PC-3 (cell line): ENCODE measurements around the gene TRABD. TPM values are rescaled to one million over a fixed set of nuclear protein-coding genes. Genes with fewer than 3 reads are reported as not detected.

ENCODE experiments used
- ATAC-seq: fragments of 200-7000 bp; cut with Tn5 transposase; 2 replicates; pipeline ENCODE4 v1.9.1; 2020; ENCODE audit warnings: mild to moderate bottlenecking, moderate library complexity
- BruUV-seq: library from RNA; stranded (reverse); fragments of 400-500 nt; replicated peaks from 2 replicates; lab custom pipeline; 2021; lab: Mats Ljungman, UMichigan
- CTCF ChIA-PET: fragments of 300-600 bp; sonication (Branson Sonifier 250); formaldehyde crosslinking; loops from one replicate; lab custom pipeline; 2022; ENCODE audit warnings: antibody characterized with exemption; lab: Charles Lee
- POLR2A ChIA-PET: fragments of 300-600 bp; sonication (Branson Sonifier 250); formaldehyde crosslinking; loops from one replicate; lab custom pipeline; 2022; ENCODE audit warnings: antibody characterized with exemption; ENCODE audit not compliant: unreplicated experiment; lab: Charles Lee
- DNase-seq: peaks from one replicate; pipeline ENCODE4 v3.0.0-alpha.2; 2015
- H2AFZ ChIP-seq: fragments of 300-600 bp; sonication (generic); 2 replicates; pipeline ENCODE4 v1.6.0; 2016; ENCODE audit warnings: antibody characterized with exemption, low read length
- H3F3A ChIP-seq: fragments of 300-600 bp; sonication (generic); one replicate; pipeline ENCODE4 v1.6.0; 2017; ENCODE audit warnings: antibody characterized with exemption, low read length, control low read depth, mild to moderate bottlenecking; ENCODE audit not compliant: unreplicated experiment
- H3K27ac ChIP-seq: fragments of 300-600 bp; sonication (generic); 2 replicates; pipeline ENCODE4 v1.5.1; 2016; ENCODE audit warnings: mild to moderate bottlenecking, low read length
- H3K27me3 ChIP-seq: fragments of 300-600 bp; sonication (generic); 2 replicates; pipeline ENCODE4 v1.6.1; 2016; ENCODE audit warnings: low read length, mixed read lengths
- H3K36me3 ChIP-seq: fragments of 300-600 bp; sonication (generic); 2 replicates; pipeline ENCODE4 v1.6.1; 2016; ENCODE audit warnings: low read depth, mixed run types, low read length, mixed read lengths
- H3K4me1 ChIP-seq: fragments of 300-600 bp; sonication (generic); 2 replicates; pipeline ENCODE4 v1.5.1; 2016; ENCODE audit warnings: low read length; ENCODE audit not compliant: insufficient read depth
- H3K4me2 ChIP-seq: fragments of 300-600 bp; sonication (generic); 2 replicates; pipeline ENCODE4 v1.6.0; 2016; ENCODE audit warnings: low read length
- H3K4me3 ChIP-seq: fragments of 300-600 bp; sonication (generic); 2 replicates; pipeline ENCODE4 v1.5.1; 2016; ENCODE audit warnings: mild to moderate bottlenecking, low read length, mixed read lengths
- H3K79me2 ChIP-seq: fragments of 300-600 bp; sonication (generic); 2 replicates; pipeline ENCODE4 v1.6.1; 2017; ENCODE audit warnings: low read length, mixed read lengths
- H3K9ac ChIP-seq: fragments of 300-600 bp; sonication (generic); 2 replicates; pipeline ENCODE4 v1.6.0; 2016; ENCODE audit warnings: mild to moderate bottlenecking, low read length
- H3K9me2 ChIP-seq: fragments of 300-600 bp; sonication (generic); replicated peaks from 2 replicates; pipeline ENCODE4 v1.6.1; 2016; ENCODE audit warnings: mixed run types, low read length, mixed read lengths
- H3K9me3 ChIP-seq: fragments of 300-600 bp; sonication (generic); 2 replicates; pipeline ENCODE4 v1.6.1; 2016; ENCODE audit warnings: low read length, mixed read lengths
- H4K20me1 ChIP-seq: fragments of 300-600 bp; sonication (generic); 2 replicates; pipeline ENCODE4 v1.6.1; 2016; ENCODE audit warnings: low read length, mixed read lengths
- EZH2 ChIP-seq: fragments of 300-600 bp; sonication (generic); IDR thresholded peaks from one replicate; pipeline ENCODE4 v1.6.1; 2017; ENCODE audit warnings: antibody characterized with exemption, mild to moderate bottlenecking, low read length; ENCODE audit not compliant: unreplicated experiment
- EZH2phosphoT487 ChIP-seq: fragments of 300-600 bp; sonication (generic); IDR thresholded peaks from 2 replicates; pipeline ENCODE4 v1.6.1; 2018; ENCODE audit warnings: mild to moderate bottlenecking, antibody characterized with exemption, low read length, borderline replicate concordance
- intact Hi-C: fragments of 100-400 bp; cut with micrococcal nuclease; formaldehyde crosslinking; loops from 2 replicates; pipeline ENCODE4 v1.9.0; 2023
- total RNA-seq: library from RNA; depleted of rRNA; stranded (reverse); fragments of >200 nt; gene quantifications from 2 replicates; pipeline ENCODE4 v1.2.3, GENCODE V29; 2014
- TF ChIP-seq, protein P1 (sequence below): fragments of 300-600 bp; sonication (generic); conservative IDR thresholded peaks from 2 replicates; pipeline ENCODE4 v1.5.1; 2017; ENCODE audit warnings: antibody characterized with exemption, low read depth, mild to moderate bottlenecking, low read length

Gene TRABD
- total RNA-seq, 1 experiment from 2014 or later: 53.4 TPM

DNA sequence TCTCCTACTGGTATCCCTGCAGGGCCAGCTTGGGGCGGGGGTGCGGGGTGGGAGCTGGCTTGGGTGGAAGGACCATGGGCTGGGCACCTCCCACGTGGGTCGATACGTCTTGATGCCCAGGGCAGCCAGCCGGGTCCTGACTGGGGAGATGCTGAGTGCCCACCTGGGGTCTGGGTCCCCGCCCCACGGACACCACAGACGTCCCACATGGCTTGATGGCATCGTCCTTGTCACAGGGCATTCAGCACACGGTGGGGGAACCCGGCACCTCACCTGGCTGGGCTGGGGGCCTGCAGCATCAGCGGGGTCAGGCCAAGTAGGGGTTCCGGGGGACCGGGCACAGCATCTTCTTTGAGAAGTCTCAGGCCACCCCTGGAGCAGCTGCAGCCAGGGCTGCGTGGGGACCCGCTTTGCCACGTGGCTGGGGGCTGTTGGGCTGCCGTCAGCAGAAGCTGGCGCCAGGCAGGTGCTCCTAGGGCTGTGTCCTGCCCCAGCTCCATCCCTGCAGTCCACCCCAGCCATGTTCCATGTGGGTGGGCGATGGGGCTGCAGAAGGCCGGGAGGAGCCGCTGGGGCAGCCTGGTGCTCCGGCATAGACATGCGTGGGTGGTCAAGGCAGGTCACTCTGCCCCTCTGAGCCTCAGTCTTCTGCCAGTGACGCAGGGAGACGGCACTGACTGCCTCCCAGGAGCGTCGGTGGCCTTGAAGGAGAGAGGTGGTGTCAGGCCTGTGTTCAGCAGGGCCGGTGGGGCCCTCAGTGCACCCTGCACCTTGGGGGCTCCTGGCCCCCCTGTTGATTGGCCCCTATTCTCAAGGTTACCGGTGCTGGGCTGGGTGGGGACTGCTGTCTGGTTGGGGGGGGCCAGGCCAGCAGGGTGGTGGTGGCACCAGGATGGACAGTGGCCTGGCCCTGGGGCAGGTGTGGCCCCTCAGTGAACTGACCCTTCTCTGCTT, 23.5 kb downstream of the TRABD start:
- H3K9me2 ChIP-seq: no peaks in the 10 kb centered on the region
- BruUV-seq: no TSS peak
- H3F3A ChIP-seq: no peaks in the 10 kb centered on the region
- no peaks in the 10 kb centered on the region for H3K4me1 ChIP-seq
- no peak overlapping the region for H3K4me3 ChIP-seq
- no peak overlapping the region for H3K27ac ChIP-seq
- ATAC-seq (peak; percentile 16; the same call in 1 of the 2 replicates), DNase-seq (no peak)
- H3K9ac ChIP-seq: no peak overlapping the region
- H2AFZ ChIP-seq: no peak overlapping the region
- H4K20me1 ChIP-seq: no peaks in the 10 kb centered on the region
- TF ChIP-seq EZH2: no peak
- no peak for TF ChIP-seq EZH2phosphoT487
- TF ChIP-seq, protein P1, sequence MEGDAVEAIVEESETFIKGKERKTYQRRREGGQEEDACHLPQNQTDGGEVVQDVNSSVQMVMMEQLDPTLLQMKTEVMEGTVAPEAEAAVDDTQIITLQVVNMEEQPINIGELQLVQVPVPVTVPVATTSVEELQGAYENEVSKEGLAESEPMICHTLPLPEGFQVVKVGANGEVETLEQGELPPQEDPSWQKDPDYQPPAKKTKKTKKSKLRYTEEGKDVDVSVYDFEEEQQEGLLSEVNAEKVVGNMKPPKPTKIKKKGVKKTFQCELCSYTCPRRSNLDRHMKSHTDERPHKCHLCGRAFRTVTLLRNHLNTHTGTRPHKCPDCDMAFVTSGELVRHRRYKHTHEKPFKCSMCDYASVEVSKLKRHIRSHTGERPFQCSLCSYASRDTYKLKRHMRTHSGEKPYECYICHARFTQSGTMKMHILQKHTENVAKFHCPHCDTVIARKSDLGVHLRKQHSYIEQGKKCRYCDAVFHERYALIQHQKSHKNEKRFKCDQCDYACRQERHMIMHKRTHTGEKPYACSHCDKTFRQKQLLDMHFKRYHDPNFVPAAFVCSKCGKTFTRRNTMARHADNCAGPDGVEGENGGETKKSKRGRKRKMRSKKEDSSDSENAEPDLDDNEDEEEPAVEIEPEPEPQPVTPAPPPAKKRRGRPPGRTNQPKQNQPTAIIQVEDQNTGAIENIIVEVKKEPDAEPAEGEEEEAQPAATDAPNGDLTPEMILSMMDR: no peak
- no peaks in the 10 kb centered on the region for H3K9me3 ChIP-seq
- ChIA-PET CTCF (no interaction called here), POLR2A (no interaction called here)
- intact Hi-C loops: no loop called here
- H3K4me2 ChIP-seq: no peak overlapping the region
- H3K36me3 ChIP-seq: no peaks in the 10 kb centered on the region; the same call in 1 of the 2 replicates
- no peaks in the 10 kb centered on the region for H3K79me2 ChIP-seq
- H3K27me3 ChIP-seq: no peaks in the 10 kb centered on the region

GRCh38 chr22:50209893-50210292, 24.2 kb downstream of the TRABD start:
- Histone ChIP-seq H3K9me3 (no peaks in the 10 kb centered on the region), H3K27ac (no peak overlapping the region), H3K4me1 (no peaks in the 10 kb centered on the region), H3F3A (no peaks in the 10 kb centered on the region), H3K79me2 (no peaks in the 10 kb centered on the region), H3K27me3 (no peaks in the 10 kb centered on the region), H3K9ac (no peak overlapping the region), H3K4me2 (no peak overlapping the region), H2AFZ (no peak overlapping the region), H4K20me1 (no peaks in the 10 kb centered on the region), H3K4me3 (no peak overlapping the region), H3K9me2 (no peaks in the 10 kb centered on the region), H3K36me3 (peaks cover 2% of the 10 kb centered on the region; the same call in 1 of the 2 replicates)
- TF ChIP-seq, protein P1: peak; percentile 78
- TF ChIP-seq EZH2: no peak
- ChIA-PET CTCF (no interaction called here), POLR2A (no interaction called here)
- intact Hi-C loops: no loop called here
- ATAC-seq: peak; percentile 64
- no TSS peak for BruUV-seq
- DNase-seq: peak; percentile 66
